GM21360 (cell line): Measurements from ENCODE around the gene ZNF76.
"Not testable (repeated sequence)": the region's sequence is repeated elsewhere in the genome, so short reads cannot be mapped to it uniquely, and the experiment has no call there.

Experiments
- ATAC-seq: cut with Tn5 transposase; IDR thresholded peaks from one replicate; pipeline ENCODE4 v1.9.1; 2021; ENCODE audit warnings: mild to moderate bottlenecking, moderate library complexity; ENCODE audit not compliant: unreplicated experiment

ZNF76 gene

GRCh38 chr6:35327349-35328027 lies 68.0 kb downstream of the ZNF76 start:
- no peak for ATAC-seq

DNA sequence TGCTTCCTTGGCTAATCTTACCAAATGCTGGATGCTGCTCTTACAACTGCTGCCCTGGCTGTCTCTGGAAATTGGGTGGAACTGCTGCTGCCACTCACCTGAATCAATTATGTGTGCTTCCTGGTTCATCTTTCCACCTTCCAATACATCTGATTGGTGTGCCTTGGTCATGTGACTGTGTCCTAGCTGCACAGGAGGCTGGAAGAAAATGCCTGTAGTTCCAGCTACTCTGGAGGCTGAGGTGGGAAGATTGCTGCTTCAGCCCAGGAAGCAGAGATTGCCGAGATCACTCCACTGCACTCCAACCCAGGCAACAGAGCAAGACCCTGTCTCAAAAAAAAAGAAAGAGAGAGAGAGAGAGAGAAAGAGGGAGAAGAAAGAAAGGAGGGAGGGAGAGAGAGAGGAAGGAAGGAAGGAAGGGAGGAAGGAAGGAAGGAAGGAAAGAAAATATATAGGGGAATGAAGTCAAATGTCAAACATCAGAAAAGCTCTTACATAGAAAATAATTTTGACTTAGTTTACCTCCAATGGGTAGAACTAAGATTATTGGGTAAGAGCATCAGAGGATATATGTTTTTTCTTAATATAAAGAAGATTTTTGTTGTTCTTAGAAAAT lies 68.7 kb downstream of the ZNF76 start:
- no peak for ATAC-seq

GRCh38 chr6:35328965-35329364 lies 69.4 kb downstream of the ZNF76 start:
- not testable (repeated sequence) for ATAC-seq

GRCh38 chr6:35330541-35331119 lies 71.1 kb downstream of the ZNF76 start:
- ATAC-seq, result no peak

DNA sequence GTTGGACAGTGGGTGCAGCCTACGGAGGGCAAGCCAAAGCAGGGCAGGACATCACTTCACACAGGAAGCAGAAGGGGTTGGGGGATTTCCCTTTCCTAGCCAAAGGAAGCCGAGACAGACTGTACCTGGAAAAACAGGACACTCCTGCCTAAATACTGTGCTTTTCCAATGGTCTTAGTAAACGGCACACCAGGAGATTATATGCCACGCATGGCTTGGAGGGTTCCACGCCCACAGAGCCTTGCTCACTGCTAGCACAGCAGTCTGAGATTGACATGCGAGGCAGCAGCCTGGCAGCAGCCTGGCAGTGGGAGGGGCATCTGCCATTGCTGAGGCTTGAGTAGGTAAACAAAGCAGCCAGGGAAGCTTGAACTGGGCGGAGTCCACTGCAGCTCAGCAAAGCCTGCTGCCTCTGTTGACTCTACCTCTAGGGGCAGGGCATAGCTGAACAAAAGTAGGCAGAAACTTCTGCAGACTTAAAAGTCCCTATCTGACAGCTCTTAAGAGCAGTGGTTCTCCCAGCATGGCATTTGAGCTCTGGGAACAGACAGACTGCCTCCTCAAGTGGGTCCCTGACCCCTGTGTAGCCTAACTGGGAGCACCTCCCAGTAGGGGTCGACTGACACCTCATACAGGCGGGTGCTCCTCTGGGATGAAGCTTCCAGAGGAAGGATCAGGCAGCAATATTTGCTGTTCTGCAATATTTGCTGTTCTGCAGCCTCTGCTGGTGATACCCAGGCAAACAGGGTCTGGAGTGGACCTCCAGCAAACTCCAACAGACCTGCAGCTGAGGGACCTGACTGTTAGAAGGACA lies 72.7 kb downstream of the ZNF76 start:
- not testable (repeated sequence) for ATAC-seq

- ATAC-seq, result no peak
These were observed 82.0 kb downstream of the ZNF76 start for GRCh38 chr6:35341557-35341956.

GRCh38 chr6:35342258-35343091 lies 82.9 kb downstream of the ZNF76 start, which contains the start of gene PPARD:
Gene PPARD (plus strand): TSS chr6:35342558. CDS start chr6:35411088, 68,530 bp downstream.
- ATAC-seq, result peak; percentile 94

- no peak for ATAC-seq
These were observed 83.7 kb downstream of the ZNF76 start for GRCh38 chr6:35343092-35343834.

DNA sequence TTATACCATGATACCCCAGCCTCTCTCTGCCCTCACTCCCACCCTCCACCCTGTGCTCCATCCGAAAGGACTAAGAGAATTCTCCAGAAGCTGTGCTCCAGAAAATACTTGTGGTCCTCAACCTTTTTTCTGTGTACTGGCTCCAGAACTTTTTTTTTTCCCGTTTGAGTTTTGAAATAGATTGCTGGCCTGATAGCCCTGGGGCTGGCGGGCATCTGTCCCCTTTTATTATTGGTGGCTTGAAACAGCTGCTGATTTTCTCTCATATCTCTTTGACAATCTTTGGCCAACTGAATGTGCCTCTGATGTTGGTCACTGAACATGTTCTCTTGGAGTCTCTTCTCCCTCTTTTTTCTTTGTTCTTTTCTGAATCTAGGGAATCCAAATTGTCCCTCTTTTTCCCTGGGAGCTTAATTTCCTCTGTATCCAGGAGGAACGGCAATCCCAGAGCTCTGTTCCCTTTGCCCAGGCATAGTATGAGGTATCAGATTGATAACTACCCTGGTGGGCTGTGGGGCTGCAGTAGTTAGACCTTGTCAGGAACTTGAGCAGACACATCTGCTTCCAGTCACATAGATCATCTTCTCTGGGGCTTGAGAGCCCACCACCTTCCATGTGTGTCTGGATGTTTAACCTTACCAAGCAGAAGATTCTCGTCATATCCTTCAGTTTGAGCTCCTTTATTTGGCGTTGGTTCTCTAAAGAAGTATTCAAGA lies 84.5 kb downstream of the ZNF76 start:
- ATAC-seq, result no peak
